SU-DHL-6 (cell line): ENCODE results near the gene RAD51AP2.

Experiments
- CTCF ChIP-seq: fragments of 200-600 bp; sonication (generic); IDR thresholded peaks from one replicate; pipeline ENCODE4 v1.5.1; 2017; ENCODE audit warnings: antibody characterized with exemption, mild to moderate bottlenecking, low read length, moderate library complexity; ENCODE audit not compliant: insufficient read depth, poor library complexity, severe bottlenecking
- EZH2phosphoT487 ChIP-seq: fragments of 200-600 bp; sonication (generic), shearing (Covaris generic); conservative IDR thresholded peaks from 2 replicates; pipeline ENCODE4 v1.6.1; 2018; ENCODE audit warnings: mild to moderate bottlenecking, antibody characterized with exemption, low read length, moderate library complexity, mixed read lengths

GRCh38 chr2:17471979-17472378 lies 46.3 kb downstream of the RAD51AP2 start:
- TF ChIP-seq CTCF (no peak), EZH2phosphoT487 (no peak)
